ENCODE measurements around the gene RWDD1.

RWDD1 gene

GRCh38 chr6:116578335-116578734 lies 7.0 kb downstream of the RWDD1 start:
- Histone ChIP-seq H3K36me3 (ENCODE audit: insufficient read depth, low read length) (peaks cover 55% of the 10 kb centered on the region), H3F3A (ENCODE audit: insufficient read depth, low read length) (no peaks in the 10 kb centered on the region; the same call in 1 of the 2 replicates), H2AFZ (ENCODE audit: low read length) (no peak overlapping the region), H3K9me3 (ENCODE audit: low read length) (no peaks in the 10 kb centered on the region), H3K4me3 (ENCODE audit: low read depth, low read length, poor library complexity, severe bottlenecking) (no peak overlapping the region), H3K79me2 (ENCODE audit: insufficient read depth, low read length) (peaks cover 17% of the 10 kb centered on the region), H3K9ac (ENCODE audit: low read length) (no peak overlapping the region), H3K4me1 (ENCODE audit: insufficient read depth, low read length, severe bottlenecking) (peaks cover 4% of the 10 kb centered on the region), H3K27ac (ENCODE audit: low read depth, low read length, poor library complexity, severe bottlenecking) (no peak overlapping the region), H3K4me2 (ENCODE audit: low read length) (no peak overlapping the region), H3K27me3 (ENCODE audit: insufficient read depth, low read length) (no peaks in the 10 kb centered on the region), H3K9me2 (ENCODE audit: low read depth, low read length) (no peaks in the 10 kb centered on the region), H4K20me1 (ENCODE audit: insufficient read depth, low read length) (0 out of 2 replicates have a peak, but pooled peaks cover 2% of the 10 kb centered on the region)
- TF ChIP-seq EZH2 (IDR thresholded peaks at IDR 0.05; ENCODE audit: borderline replicate concordance, low read length) (no peak), CTCF (IDR thresholded peaks at IDR 0.05; ENCODE audit: low read length) (no peak)

GRCh38 chr6:116579143-116579542 lies 7.8 kb downstream of the RWDD1 start:
- H3K4me2 ChIP-seq (ENCODE audit: low read length), result no peak overlapping the region
- H3K9me2 ChIP-seq (ENCODE audit: low read depth, low read length), result no peaks in the 10 kb centered on the region
- no peaks in the 10 kb centered on the region for H3K4me1 ChIP-seq (ENCODE audit: insufficient read depth, low read length, severe bottlenecking)
- no peak overlapping the region for H3K27ac ChIP-seq (ENCODE audit: low read depth, low read length, poor library complexity, severe bottlenecking)
- no peak overlapping the region for H3K4me3 ChIP-seq (ENCODE audit: low read depth, low read length, poor library complexity, severe bottlenecking)
- H4K20me1 ChIP-seq (ENCODE audit: insufficient read depth, low read length), result 0 out of 2 replicates have a peak, but pooled peaks cover 2% of the 10 kb centered on the region
- no peak overlapping the region for H2AFZ ChIP-seq (ENCODE audit: low read length)
- H3F3A ChIP-seq (ENCODE audit: insufficient read depth, low read length), result no peaks in the 10 kb centered on the region; the same call in 1 of the 2 replicates
- H3K27me3 ChIP-seq (ENCODE audit: insufficient read depth, low read length), result no peaks in the 10 kb centered on the region
- H3K36me3 ChIP-seq (ENCODE audit: insufficient read depth, low read length), result peaks cover 58% of the 10 kb centered on the region
- TF ChIP-seq EZH2 (IDR thresholded peaks at IDR 0.05; ENCODE audit: borderline replicate concordance, low read length) (no peak), CTCF (IDR thresholded peaks at IDR 0.05; ENCODE audit: low read length) (no peak)
- no peak overlapping the region for H3K9ac ChIP-seq (ENCODE audit: low read length)
- H3K9me3 ChIP-seq (ENCODE audit: low read length), result no peaks in the 10 kb centered on the region
- H3K79me2 ChIP-seq (ENCODE audit: insufficient read depth, low read length), result peaks cover 9% of the 10 kb centered on the region

GRCh38 chr6:116580198-116580597 lies 8.9 kb downstream of the RWDD1 start:
- no peaks in the 10 kb centered on the region; the same call in 1 of the 2 replicates for H3F3A ChIP-seq (ENCODE audit: insufficient read depth, low read length)
- no peak overlapping the region for H3K4me2 ChIP-seq (ENCODE audit: low read length)
- no peak overlapping the region for H3K27ac ChIP-seq (ENCODE audit: low read depth, low read length, poor library complexity, severe bottlenecking)
- H3K79me2 ChIP-seq (ENCODE audit: insufficient read depth, low read length), result peaks cover 9% of the 10 kb centered on the region
- peaks cover 61% of the 10 kb centered on the region for H3K36me3 ChIP-seq (ENCODE audit: insufficient read depth, low read length)
- no peak overlapping the region for H2AFZ ChIP-seq (ENCODE audit: low read length)
- no peaks in the 10 kb centered on the region for H3K9me2 ChIP-seq (ENCODE audit: low read depth, low read length)
- H3K9me3 ChIP-seq (ENCODE audit: low read length), result no peaks in the 10 kb centered on the region
- H4K20me1 ChIP-seq (ENCODE audit: insufficient read depth, low read length), result 0 out of 2 replicates have a peak, but pooled peaks cover 2% of the 10 kb centered on the region
- H3K4me3 ChIP-seq (ENCODE audit: low read depth, low read length, poor library complexity, severe bottlenecking), result no peak overlapping the region
- no peaks in the 10 kb centered on the region for H3K27me3 ChIP-seq (ENCODE audit: insufficient read depth, low read length)
- H3K9ac ChIP-seq (ENCODE audit: low read length), result no peak overlapping the region
- no peaks in the 10 kb centered on the region for H3K4me1 ChIP-seq (ENCODE audit: insufficient read depth, low read length, severe bottlenecking)
- TF ChIP-seq CTCF (IDR thresholded peaks at IDR 0.05; ENCODE audit: low read length) (no peak), EZH2 (IDR thresholded peaks at IDR 0.05; ENCODE audit: borderline replicate concordance, low read length) (no peak)
